ENCODE measurements around the gene DTD1. TPM values are rescaled to one million over a fixed set of nuclear protein-coding genes. Genes with fewer than 3 reads are reported as not detected.
A peak's percentile ranks its signal among the peaks of the same experiment; 100 is the strongest.

The DTD1 gene
- total RNA-seq, 1 donor: 52.1 TPM

- no peak for DNase-seq (ENCODE audit: insufficient read length, low spot score, missing footprints)
- no peaks in the 10 kb centered on the region for H4K20me1 ChIP-seq (ENCODE audit: insufficient read depth, low read length)
- H3K27me3 ChIP-seq (ENCODE audit: insufficient read depth, low read length): no peaks in the 10 kb centered on the region
- H3K79me2 ChIP-seq (ENCODE audit: insufficient read depth, low read length): no peaks in the 10 kb centered on the region
- no peak overlapping the region for H2AFZ ChIP-seq (ENCODE audit: low read length)
- H3K4me2 ChIP-seq (ENCODE audit: insufficient read depth, low read length): no peak overlapping the region
- H3K9me3 ChIP-seq (ENCODE audit: low read depth, low read length): no peaks in the 10 kb centered on the region
- peaks cover 6% of the 10 kb centered on the region for H3K4me1 ChIP-seq (ENCODE audit: insufficient read depth, low read length)
- H3K36me3 ChIP-seq (ENCODE audit: insufficient read depth, low read length): no peaks in the 10 kb centered on the region
- no peak overlapping the region for H3K27ac ChIP-seq (ENCODE audit: low read depth, low read length)
- no peak for TF ChIP-seq CTCF (IDR thresholded peaks at IDR 0.05; ENCODE audit: extremely low read depth, low read depth, low read length)
- no peak overlapping the region for H3K4me3 ChIP-seq (ENCODE audit: insufficient read depth, low read length)
Observed at GRCh38 chr20:18694071-18694470, 106.2 kb downstream of the DTD1 start.

GRCh38 chr20:18695175-18695574 is 107.3 kb downstream of the DTD1 start:
- H3K4me2 ChIP-seq (ENCODE audit: insufficient read depth, low read length): no peak overlapping the region
- H3K36me3 ChIP-seq (ENCODE audit: insufficient read depth, low read length): no peaks in the 10 kb centered on the region
- no peak for TF ChIP-seq CTCF (IDR thresholded peaks at IDR 0.05; ENCODE audit: extremely low read depth, low read depth, low read length)
- no peaks in the 10 kb centered on the region for H3K27me3 ChIP-seq (ENCODE audit: insufficient read depth, low read length)
- peaks cover 6% of the 10 kb centered on the region for H3K4me1 ChIP-seq (ENCODE audit: insufficient read depth, low read length)
- H3K79me2 ChIP-seq (ENCODE audit: insufficient read depth, low read length): no peaks in the 10 kb centered on the region
- DNase-seq (ENCODE audit: insufficient read length, low spot score, missing footprints): no peak
- H3K27ac ChIP-seq (ENCODE audit: low read depth, low read length): no peak overlapping the region
- H3K4me3 ChIP-seq (ENCODE audit: insufficient read depth, low read length): no peak overlapping the region
- H4K20me1 ChIP-seq (ENCODE audit: insufficient read depth, low read length): no peaks in the 10 kb centered on the region
- H3K9me3 ChIP-seq (ENCODE audit: low read depth, low read length): no peaks in the 10 kb centered on the region
- H2AFZ ChIP-seq (ENCODE audit: low read length): no peak overlapping the region

- Histone ChIP-seq H3K9me3 (ENCODE audit: low read depth, low read length) (no peaks in the 10 kb centered on the region), H3K36me3 (ENCODE audit: insufficient read depth, low read length) (no peaks in the 10 kb centered on the region), H3K27ac (ENCODE audit: low read depth, low read length) (no peak overlapping the region), H3K4me2 (ENCODE audit: insufficient read depth, low read length) (no peak overlapping the region), H4K20me1 (ENCODE audit: insufficient read depth, low read length) (no peaks in the 10 kb centered on the region), H2AFZ (ENCODE audit: low read length) (no peak overlapping the region), H3K4me1 (ENCODE audit: insufficient read depth, low read length) (peaks cover 7% of the 10 kb centered on the region), H3K79me2 (ENCODE audit: insufficient read depth, low read length) (no peaks in the 10 kb centered on the region), H3K4me3 (ENCODE audit: insufficient read depth, low read length) (no peak overlapping the region), H3K27me3 (ENCODE audit: insufficient read depth, low read length) (no peaks in the 10 kb centered on the region)
- no peak for DNase-seq (ENCODE audit: insufficient read length, low spot score, missing footprints)
- no peak for TF ChIP-seq CTCF (IDR thresholded peaks at IDR 0.05; ENCODE audit: extremely low read depth, low read depth, low read length)
Observed at GRCh38 chr20:18698735-18699380, 111.0 kb downstream of the DTD1 start.

GRCh38 chr20:18701969-18702368 is 114.1 kb downstream of the DTD1 start:
- H3K27ac ChIP-seq (ENCODE audit: low read depth, low read length): peak overlapping the region; percentile 49
- H3K4me2 ChIP-seq (ENCODE audit: insufficient read depth, low read length): no peak overlapping the region
- no peak overlapping the region for H2AFZ ChIP-seq (ENCODE audit: low read length)
- H3K9me3 ChIP-seq (ENCODE audit: low read depth, low read length): no peaks in the 10 kb centered on the region
- H4K20me1 ChIP-seq (ENCODE audit: insufficient read depth, low read length): no peaks in the 10 kb centered on the region
- peaks cover 26% of the 10 kb centered on the region for H3K4me1 ChIP-seq (ENCODE audit: insufficient read depth, low read length)
- peaks cover 3% of the 10 kb centered on the region for H3K79me2 ChIP-seq (ENCODE audit: insufficient read depth, low read length)
- H3K4me3 ChIP-seq (ENCODE audit: insufficient read depth, low read length): no peak overlapping the region
- no peaks in the 10 kb centered on the region for H3K36me3 ChIP-seq (ENCODE audit: insufficient read depth, low read length)
- H3K27me3 ChIP-seq (ENCODE audit: insufficient read depth, low read length): no peaks in the 10 kb centered on the region
- DNase-seq (ENCODE audit: insufficient read length, low spot score, missing footprints): peak; percentile 86
- TF ChIP-seq CTCF (IDR thresholded peaks at IDR 0.05; ENCODE audit: extremely low read depth, low read depth, low read length): no peak
